T1000 (cell line): ENCODE measurements around the gene CDK10.

Source experiments
- DNase-seq: peaks from one replicate; lab custom pipeline; 2025; ENCODE audit warnings: mixed read lengths; lab: John Stamatoyannopoulos, UW

The CDK10 gene

GRCh38 chr16:89737341-89738071, 51.0 kb downstream of the CDK10 start:
- no peak for DNase-seq

GRCh38 chr16:89738072-89738377, 51.5 kb downstream of the CDK10 start:
- DNase-seq = no peak

- DNase-seq = no peak
These were observed 52.2 kb downstream of the CDK10 start for GRCh38 chr16:89738538-89739317.

GRCh38 chr16:89739383-89739782, 52.9 kb downstream of the CDK10 start:
- no peak for DNase-seq

GRCh38 chr16:89741342-89742014, 55.0 kb downstream of the CDK10 start:
- no peak for DNase-seq

- no peak for DNase-seq
These were observed 56.5 kb downstream of the CDK10 start for GRCh38 chr16:89742948-89743347.

- DNase-seq = no peak
These were observed 58.3 kb downstream of the CDK10 start for GRCh38 chr16:89744813-89745212.
